Muscle of leg (tissue), 11 donors: ENCODE data around the gene STAT5A. TPM values are rescaled to one million over a fixed set of nuclear protein-coding genes. Genes with fewer than 3 reads are reported as not detected.

Experiments
- DNase-seq: peaks from one replicate; pipeline ENCODE4 v3.0.0; 2013
- H3K27ac ChIP-seq: one replicate; pipeline ENCODE4 v1.5.1; 2013; ENCODE audit warnings: mild to moderate bottlenecking, low read length, control low read depth
- H3K27me3 ChIP-seq: one replicate; pipeline ENCODE4 v1.6.1; 2013; ENCODE audit warnings: low read length; ENCODE audit not compliant: control insufficient read depth, insufficient read depth
- H3K36me3 ChIP-seq: one replicate; pipeline ENCODE4 v1.6.1; 2013; ENCODE audit warnings: low read length; ENCODE audit not compliant: control insufficient read depth, insufficient read depth
- H3K4me1 ChIP-seq: one replicate; pipeline ENCODE4 v1.6.1; 2013; ENCODE audit warnings: low read length; ENCODE audit not compliant: control insufficient read depth, insufficient read depth
- H3K4me3 ChIP-seq: one replicate; pipeline ENCODE4 v1.5.1; 2013; ENCODE audit warnings: low read length, control low read depth
- H3K9me3 ChIP-seq: replicated peaks from 2 replicates; pipeline ENCODE4 v1.6.1; 2013; ENCODE audit warnings: low read depth, low read length; ENCODE audit not compliant: control insufficient read depth
- WGBS: methylation state at CpG from one replicate; pipeline ENCODE4 v1.1.5; 2013; ENCODE audit warnings: missing lambda C conversion rate; ENCODE audit not compliant: insufficient coverage; 5-methylcytosine and 5-hydroxymethylcytosine counted together
- polyA plus RNA-seq, 8 donors: library from polyadenylated mRNA; unstranded; fragments of 120-200 nt; gene quantifications; one replicate each; pipeline versions ENCODE4 v1.2.1 to v1.2.3, GENCODE V29; 2013; ENCODE audit warnings: inconsistent platforms in 1 of 8, low replicate concordance in 1 of 8; ENCODE audit not compliant: insufficient read length in 8 of 8, insufficient read depth in 1 of 8
- total RNA-seq: library from RNA; stranded (reverse); fragments of 120-200 nt; gene quantifications from one replicate; pipeline ENCODE4 v1.2.4, GENCODE V29; 2013

STAT5A gene
- total and polyA plus RNA-seq, 9 donors = 12.8 to 20.4 (median 16.4) TPM

DNA sequence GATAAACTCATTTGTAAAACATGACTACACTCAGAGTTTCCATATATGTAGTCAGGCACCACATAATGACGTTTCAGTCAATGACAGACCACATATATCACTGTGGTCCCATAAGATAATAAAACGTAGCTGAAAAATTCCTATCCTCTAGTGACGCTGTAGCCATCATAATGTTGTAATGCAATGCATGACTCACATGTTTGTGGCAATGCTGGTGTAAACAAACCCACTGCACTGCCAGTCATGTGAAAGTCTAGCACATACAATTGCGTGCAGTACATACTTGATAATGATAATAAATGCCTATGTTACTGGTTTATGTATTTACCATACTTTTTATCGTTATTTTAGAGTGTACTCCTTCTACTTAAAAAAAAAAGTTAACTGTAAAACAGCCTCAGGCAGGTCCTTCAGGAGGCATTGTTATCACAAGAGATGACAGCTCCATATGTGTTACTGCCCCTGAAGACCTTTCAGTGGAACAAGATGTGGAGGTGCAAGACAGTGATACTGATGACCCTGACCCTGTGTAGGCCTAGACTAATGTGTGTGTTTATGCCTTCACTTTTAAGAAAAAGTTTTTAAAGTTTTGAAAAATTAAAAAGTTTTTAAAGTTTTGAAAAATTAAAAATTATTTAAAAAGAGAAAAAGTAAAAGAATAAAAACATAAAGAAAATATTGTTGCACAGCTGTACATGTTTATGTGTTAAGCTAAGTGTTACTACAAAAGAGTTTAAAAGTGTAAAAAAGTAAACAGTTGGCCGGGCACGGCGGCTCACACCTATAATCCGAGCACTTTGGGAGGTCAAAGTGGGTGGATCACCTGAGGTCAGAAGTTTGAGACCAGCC, 21.2 kb upstream of the STAT5A start:
- Histone ChIP-seq H3K36me3 (no peaks in the 10 kb centered on the region), H3K4me1 (no peaks in the 10 kb centered on the region), H3K27me3 (no peaks in the 10 kb centered on the region), H3K9me3 (no peaks in the 10 kb centered on the region), H3K27ac (no peak overlapping the region), H3K4me3 (no peak overlapping the region)
- 72% methylated on average over 2 of the region's 9 CpGs for WGBS
- no peak for DNase-seq

GRCh38 chr17:42268236-42268635, 20.1 kb upstream of the STAT5A start:
- Histone ChIP-seq H3K4me3 (no peak overlapping the region), H3K9me3 (no peaks in the 10 kb centered on the region), H3K27ac (no peak overlapping the region), H3K27me3 (no peaks in the 10 kb centered on the region), H3K36me3 (no peaks in the 10 kb centered on the region), H3K4me1 (no peaks in the 10 kb centered on the region)
- no peak for DNase-seq
- WGBS = 86% methylated on average over 4 of the region's 5 CpGs

DNA sequence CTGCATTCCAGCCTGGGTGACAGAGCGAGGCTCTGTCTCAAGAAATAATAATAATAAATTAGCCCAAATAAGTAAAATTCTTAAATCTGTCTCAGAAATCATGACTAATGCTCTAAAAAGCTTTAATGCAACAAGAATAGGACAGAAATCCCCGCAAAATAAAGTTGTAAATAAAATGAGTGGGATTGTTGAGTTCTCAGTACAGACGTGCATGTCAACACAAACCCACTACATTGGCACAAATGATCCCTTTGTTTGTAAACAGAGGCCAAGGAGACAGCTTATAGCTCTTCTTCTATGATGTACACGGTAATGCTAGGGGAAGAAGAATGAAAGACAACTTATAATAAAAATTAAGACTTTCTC, 18.1 kb upstream of the STAT5A start:
- H3K27ac ChIP-seq = no peak overlapping the region
- H3K4me3 ChIP-seq = no peak overlapping the region
- no CpG with 5 or more reads among the region's 4 CpGs for WGBS
- no peaks in the 10 kb centered on the region for H3K27me3 ChIP-seq
- DNase-seq = no peak
- H3K4me1 ChIP-seq = peaks cover 6% of the 10 kb centered on the region
- no peaks in the 10 kb centered on the region for H3K9me3 ChIP-seq
- H3K36me3 ChIP-seq = no peaks in the 10 kb centered on the region

- DNase-seq = no peak
- WGBS = 100% methylated on average over 1 of the region's 6 CpGs
- H3K36me3 ChIP-seq = no peaks in the 10 kb centered on the region
- H3K27ac ChIP-seq = no peak overlapping the region
- no peak overlapping the region for H3K4me3 ChIP-seq
- no peaks in the 10 kb centered on the region for H3K27me3 ChIP-seq
- peaks cover 9% of the 10 kb centered on the region for H3K4me1 ChIP-seq
- H3K9me3 ChIP-seq = no peaks in the 10 kb centered on the region
Measured at GRCh38 chr17:42270596-42270995, 17.7 kb upstream of the STAT5A start.

GRCh38 chr17:42271006-42271778, 17.1 kb upstream of the STAT5A start:
- DNase-seq = no peak
- Histone ChIP-seq H3K4me3 (no peak overlapping the region), H3K4me1 (peaks cover 9% of the 10 kb centered on the region), H3K27me3 (no peaks in the 10 kb centered on the region), H3K27ac (no peak overlapping the region), H3K9me3 (no peaks in the 10 kb centered on the region), H3K36me3 (no peaks in the 10 kb centered on the region)
- WGBS = no CpG with 5 or more reads among the region's 3 CpGs

- no peak overlapping the region for H3K4me3 ChIP-seq
- H3K27ac ChIP-seq = no peak overlapping the region
- H3K9me3 ChIP-seq = no peaks in the 10 kb centered on the region
- H3K36me3 ChIP-seq = no peaks in the 10 kb centered on the region
- H3K27me3 ChIP-seq = no peaks in the 10 kb centered on the region
- peaks cover 11% of the 10 kb centered on the region for H3K4me1 ChIP-seq
- no peak for DNase-seq
Measured at GRCh38 chr17:42271779-42272035, 16.6 kb upstream of the STAT5A start.

DNA sequence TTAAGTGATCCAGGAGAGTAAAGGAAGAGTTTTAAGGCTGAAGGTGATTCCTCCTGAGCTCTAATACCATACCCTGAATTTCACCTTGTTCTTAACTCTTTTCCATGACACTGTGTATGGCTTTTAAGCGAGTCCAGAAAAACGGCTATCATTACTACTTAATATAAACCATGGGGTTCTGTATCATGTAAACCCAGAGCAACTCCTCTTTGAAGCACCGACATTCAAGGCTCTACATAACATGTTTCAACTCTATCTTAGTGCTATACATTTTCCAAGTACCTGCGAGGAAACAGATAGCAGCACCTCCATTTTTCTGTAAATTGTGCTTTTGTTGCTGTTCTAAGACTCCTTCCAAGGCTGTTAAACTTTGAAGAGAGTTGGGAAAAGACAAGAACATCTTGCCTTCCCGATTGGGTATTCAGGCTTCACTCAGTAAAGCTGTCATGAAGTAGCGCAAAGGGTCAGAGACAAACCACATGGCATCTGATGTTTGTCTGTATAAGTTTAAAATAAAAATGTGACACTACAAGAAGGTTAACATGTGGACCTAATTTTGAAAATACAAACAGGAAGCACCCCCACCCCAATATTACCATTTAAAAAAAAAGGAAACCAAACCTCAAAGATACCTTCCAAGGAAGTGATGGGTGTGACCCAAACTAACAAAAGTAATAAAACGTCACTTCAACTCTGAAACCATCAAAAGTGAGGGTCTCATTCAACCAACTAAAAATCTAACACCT, 16.0 kb upstream of the STAT5A start:
- Histone ChIP-seq H3K9me3 (no peaks in the 10 kb centered on the region), H3K36me3 (no peaks in the 10 kb centered on the region), H3K4me3 (no peak overlapping the region), H3K27me3 (no peaks in the 10 kb centered on the region), H3K27ac (no peak overlapping the region), H3K4me1 (peaks cover 17% of the 10 kb centered on the region)
- WGBS = 50% methylated on average over 3 of the region's 7 CpGs
- DNase-seq = no peak

DNA sequence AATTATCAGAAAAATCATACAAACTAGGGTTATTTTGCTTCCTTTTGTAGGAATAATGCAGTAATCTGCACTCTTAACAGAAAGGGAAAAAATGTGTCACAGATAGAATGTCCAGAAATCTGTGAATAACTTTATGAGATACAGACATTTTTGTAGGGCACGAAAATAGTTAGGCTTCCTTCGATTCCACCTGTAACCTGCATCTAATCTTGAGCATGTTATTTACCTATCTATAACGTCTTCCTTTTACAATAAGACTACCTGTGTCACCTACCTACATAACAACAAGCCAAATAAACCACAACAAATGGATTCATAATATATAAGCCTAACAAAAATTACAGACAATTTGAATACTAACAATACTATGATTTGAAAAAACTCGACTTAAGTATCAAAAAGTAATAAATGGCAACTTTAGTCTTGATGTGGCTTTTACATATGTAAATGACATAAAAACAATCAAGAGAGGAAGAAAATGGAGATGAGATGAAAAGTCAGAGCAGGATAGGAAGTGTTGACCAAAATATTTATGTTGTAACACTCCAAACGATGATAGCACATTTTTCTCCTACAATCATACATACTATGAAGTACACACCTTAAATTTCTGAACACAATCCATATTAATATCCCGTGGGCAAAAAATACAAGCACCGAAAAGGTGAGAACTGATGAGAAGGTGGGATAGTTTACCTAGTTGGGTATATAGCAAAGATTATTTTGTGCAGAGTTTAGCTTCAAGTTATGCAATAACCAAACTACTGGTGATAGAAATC, 14.6 kb upstream of the STAT5A start:
- Histone ChIP-seq H3K4me1 (peaks cover 18% of the 10 kb centered on the region), H3K36me3 (no peaks in the 10 kb centered on the region)

GRCh38 chr17:42274253-42274542, 14.1 kb upstream of the STAT5A start:
- Histone ChIP-seq H3K4me1 (peaks cover 18% of the 10 kb centered on the region), H3K4me3 (no peak overlapping the region)

More for the DNA sequence above, 14.6 kb upstream of the STAT5A start:
- no CpG with 5 or more reads among the region's 7 CpGs for WGBS
- H3K9me3 ChIP-seq = no peaks in the 10 kb centered on the region
- H3K27ac ChIP-seq = no peak overlapping the region
- no peak overlapping the region for H3K4me3 ChIP-seq
- no peaks in the 10 kb centered on the region for H3K27me3 ChIP-seq
- DNase-seq = no peak

More at GRCh38 chr17:42274253-42274542, 14.1 kb upstream of the STAT5A start:
- WGBS = no CpG with 5 or more reads among the region's 3 CpGs
- no peak for DNase-seq
- H3K27ac ChIP-seq = no peak overlapping the region
- H3K36me3 ChIP-seq = no peaks in the 10 kb centered on the region
- H3K27me3 ChIP-seq = no peaks in the 10 kb centered on the region
- H3K9me3 ChIP-seq = no peaks in the 10 kb centered on the region
